Panc1 (cell line): ENCODE measurements around the gene MAST4. TPM values are rescaled to one million over a fixed set of nuclear protein-coding genes. Genes with fewer than 3 reads are reported as not detected.

Experiments used
- ATAC-seq: fragments of 200-7000 bp; cut with Tn5 transposase; 2 replicates; pipeline ENCODE4 v1.9.1; 2020; ENCODE audit warnings: mild to moderate bottlenecking, moderate library complexity
- BruUV-seq: library from RNA; stranded (reverse); fragments of 400-500 nt; replicated peaks from 2 replicates; lab custom pipeline; 2021; lab: Mats Ljungman, UMichigan
- CTCF ChIA-PET: fragments of 300-600 bp; sonication (Branson Sonifier 250); formaldehyde crosslinking; loops from one replicate; lab custom pipeline; 2022; ENCODE audit warnings: antibody characterized with exemption; lab: Charles Lee
- POLR2A ChIA-PET: fragments of 300-600 bp; sonication (Branson Sonifier 250); formaldehyde crosslinking; loops from one replicate; lab custom pipeline; 2022; ENCODE audit warnings: antibody characterized with exemption; lab: Charles Lee
- DNase-seq: peaks from one replicate; pipeline ENCODE4 v3.0.0-alpha.2; 2010; ENCODE audit warnings: low read depth, low spot score
- H3K27ac ChIP-seq: 2 replicates; pipeline ENCODE4 v1.5.1; 2011; ENCODE audit warnings: mild to moderate bottlenecking, low read length, inconsistent platforms
- H3K27me3 ChIP-seq: fragments of 200-500 bp; sonication (Bioruptor generic); 2 replicates; pipeline ENCODE4 v1.6.0; 2014; ENCODE audit warnings: low read length, inconsistent platforms; ENCODE audit not compliant: control insufficient read depth, insufficient read depth
- H3K36me3 ChIP-seq: fragments of 200-500 bp; sonication (Bioruptor generic); 2 replicates; pipeline ENCODE4 v1.5.1; 2014; ENCODE audit warnings: inconsistent platforms, mild to moderate bottlenecking, low read length, moderate library complexity; ENCODE audit not compliant: control insufficient read depth, insufficient read depth
- H3K4me1 ChIP-seq: 2 replicates; pipeline ENCODE4 v1.5.1; 2011; ENCODE audit warnings: inconsistent platforms, mild to moderate bottlenecking, low read length, moderate library complexity; ENCODE audit not compliant: control insufficient read depth, insufficient read depth
- H3K4me3 ChIP-seq, 2 experiments: 2 replicates each; pipeline ENCODE4 v1.5.1; 2011 to 2012; ENCODE audit warnings: low read depth in 2 of 2, low read length in 2 of 2, mild to moderate bottlenecking in 2 of 2, inconsistent platforms in 1 of 2, moderate library complexity in 1 of 2
- H3K9me3 ChIP-seq: fragments of 200-500 bp; sonication (Bioruptor generic); 2 replicates; pipeline ENCODE4 v1.5.1; 2014; ENCODE audit warnings: low read depth, mild to moderate bottlenecking, inconsistent platforms, low read length, moderate library complexity; ENCODE audit not compliant: control insufficient read depth, insufficient read depth
- CTCF ChIP-seq: fragments of 450-650 bp; IDR thresholded peaks from 2 replicates; pipeline ENCODE4 v1.5.1; 2017; ENCODE audit warnings: mild to moderate bottlenecking
- POLR2AphosphoS5 ChIP-seq: IDR thresholded peaks from 2 replicates; pipeline ENCODE4 v1.6.1; 2012; ENCODE audit warnings: mild to moderate bottlenecking, low read depth, low read length, moderate library complexity
- REST ChIP-seq, 2 experiments: IDR thresholded peaks; 2 replicates each; pipeline ENCODE4 v1.6.1; 2011 to 2012; ENCODE audit warnings: low read depth in 2 of 2, control low read depth in 1 of 2, low read length in 1 of 2, mild to moderate bottlenecking in 1 of 2, moderate library complexity in 1 of 2; ENCODE audit not compliant: insufficient read depth in 1 of 2
- SIN3A ChIP-seq: IDR thresholded peaks from 2 replicates; pipeline ENCODE4 v1.6.1; 2012; ENCODE audit warnings: low read depth, mild to moderate bottlenecking, low read length, moderate library complexity, borderline replicate concordance; ENCODE audit not compliant: insufficient read depth
- TCF7L2 ChIP-seq: IDR thresholded peaks from 2 replicates; pipeline ENCODE4 v1.6.1; 2011; ENCODE audit warnings: mild to moderate bottlenecking, low read depth, low read length, inconsistent platforms
- in situ Hi-C: cut with HindIII; loops from 2 replicates; pipeline ENCODE4 v1.10.0; 2016; ENCODE audit warnings: low sequenced_read_pairs, low pct_unique_long_range_greater_than_20kb
- intact Hi-C: fragments of 100-400 bp; cut with micrococcal nuclease; formaldehyde crosslinking; loops from one replicate; pipeline ENCODE4 v1.10.0; 2022; ENCODE audit not compliant: unreplicated experiment
- total RNA-seq: library from RNA; stranded (reverse); gene quantifications from one replicate; pipeline ENCODE4 v1.2.1, GENCODE V29; 2021; ENCODE audit not compliant: unreplicated experiment

The MAST4 gene
- total RNA-seq, 1 experiment from 2014 or later = 1.8 TPM

GRCh38 chr5:66892716-66893115, 296.5 kb downstream of the MAST4 start:
- in situ Hi-C loops = no loop called here
- Histone ChIP-seq H3K9me3 (no peaks in the 10 kb centered on the region), H3K27me3 (no peaks in the 10 kb centered on the region), H3K4me3 (no peak overlapping the region), H3K4me1 (no peaks in the 10 kb centered on the region), H3K27ac (no peak overlapping the region), H3K36me3 (no peaks in the 10 kb centered on the region)
- ATAC-seq (no peak), DNase-seq (no peak)
- ChIA-PET CTCF (no interaction called here), POLR2A (no interaction called here)
- intact Hi-C loops = no loop called here
- TF ChIP-seq TCF7L2 (no peak), SIN3A (no peak), REST (IDR thresholded peaks at IDR 0.05; ENCODE audit: insufficient read depth in 1 of 2, low read depth in 2 of 2, low read length in 1 of 2) (no peak), POLR2AphosphoS5 (no peak), CTCF (no peak)
- BruUV-seq = no TSS peak

GRCh38 chr5:66894480-66895240, 298.5 kb downstream of the MAST4 start:
- H3K36me3 ChIP-seq = no peaks in the 10 kb centered on the region
- no peak overlapping the region for H3K27ac ChIP-seq
- intact Hi-C loops (no loop called here), in situ Hi-C loops (no loop called here)
- no peak overlapping the region for H3K4me3 ChIP-seq
- no peaks in the 10 kb centered on the region for H3K27me3 ChIP-seq
- H3K4me1 ChIP-seq = no peaks in the 10 kb centered on the region
- CTCF ChIA-PET = no interaction called here
- BruUV-seq = no TSS peak
- no peaks in the 10 kb centered on the region for H3K9me3 ChIP-seq
- ATAC-seq (no peak), DNase-seq (no peak)
- TF ChIP-seq TCF7L2 (no peak), POLR2AphosphoS5 (no peak)
- POLR2A ChIA-PET = no interaction called here

- ATAC-seq = no peak
- in situ Hi-C loops = no loop called here
- H3K27ac ChIP-seq = no peak overlapping the region
Measured at GRCh38 chr5:66896171-66896570, 300.0 kb downstream of the MAST4 start.

More at GRCh38 chr5:66896171-66896570, 300.0 kb downstream of the MAST4 start:
- no peaks in the 10 kb centered on the region for H3K27me3 ChIP-seq
- DNase-seq = no peak
- TF ChIP-seq TCF7L2 (no peak), SIN3A (no peak), CTCF (no peak), POLR2AphosphoS5 (no peak), REST (IDR thresholded peaks at IDR 0.05; ENCODE audit: insufficient read depth in 1 of 2, low read depth in 2 of 2, low read length in 1 of 2) (no peak)
- H3K4me3 ChIP-seq = no peak overlapping the region
- CTCF ChIA-PET = no interaction called here
- no peaks in the 10 kb centered on the region for H3K4me1 ChIP-seq
- H3K36me3 ChIP-seq = no peaks in the 10 kb centered on the region
- BruUV-seq = no TSS peak
- intact Hi-C loops = no loop called here
- POLR2A ChIA-PET = no interaction called here
- no peaks in the 10 kb centered on the region for H3K9me3 ChIP-seq
